HG03280 (cell line): Measurements from ENCODE around the gene RHNO1.
A peak's percentile ranks its signal among the peaks of the same experiment; 100 is the strongest.
"Not testable (repeated sequence)": the region's sequence is repeated elsewhere in the genome, so short reads cannot be mapped to it uniquely, and the experiment has no call there.

Experiments used
- ATAC-seq: cut with Tn5 transposase; IDR thresholded peaks from one replicate; pipeline ENCODE4 v1.9.1; 2021; ENCODE audit warnings: mild to moderate bottlenecking, moderate library complexity; ENCODE audit not compliant: unreplicated experiment

The RHNO1 gene

DNA sequence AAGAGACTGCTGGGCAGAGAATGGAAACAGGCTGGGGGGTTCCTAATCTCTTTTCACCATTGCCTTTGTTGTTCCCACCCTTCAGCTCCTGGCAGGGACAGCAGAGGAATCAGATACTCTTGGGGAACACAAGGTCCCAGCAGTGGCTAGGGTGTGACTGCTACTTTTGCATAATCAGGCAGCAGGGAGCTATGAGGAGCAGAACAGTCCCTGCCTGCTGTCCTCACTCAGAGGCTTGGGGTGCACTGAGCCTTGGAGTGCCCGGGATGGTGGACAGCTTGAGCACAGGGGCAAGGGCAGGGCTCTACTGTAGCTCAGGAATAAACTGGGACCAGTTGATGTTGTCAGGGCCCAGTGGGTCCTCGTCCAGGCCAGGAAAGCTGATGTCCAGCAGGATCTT, 18.7 kb upstream of the RHNO1 start:
- ATAC-seq, result no peak

DNA sequence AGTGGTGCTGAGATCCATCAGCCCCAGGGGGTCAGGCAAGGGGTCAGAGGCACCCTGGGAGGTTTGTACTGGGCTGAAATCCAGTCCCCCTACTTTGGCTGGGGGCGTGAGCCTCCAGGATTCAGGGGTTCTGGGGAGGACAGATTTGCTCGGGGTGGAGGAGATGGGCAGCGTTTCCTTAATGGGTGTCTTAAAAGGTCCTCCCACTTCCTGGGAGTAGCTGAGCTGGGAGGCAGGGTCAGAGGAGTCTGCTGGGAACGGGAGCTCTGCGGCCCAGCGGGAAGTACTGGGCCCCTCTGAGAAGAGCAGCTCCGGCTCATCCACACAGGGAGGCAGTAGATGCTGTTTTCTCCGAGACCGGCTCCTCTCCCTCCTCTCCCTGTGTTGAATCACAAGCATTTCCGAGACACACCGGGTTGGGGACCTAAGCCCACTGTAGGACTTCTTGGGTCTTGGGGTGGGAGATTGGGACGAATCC, 18.0 kb upstream of the RHNO1 start:
- ATAC-seq, result no peak

DNA sequence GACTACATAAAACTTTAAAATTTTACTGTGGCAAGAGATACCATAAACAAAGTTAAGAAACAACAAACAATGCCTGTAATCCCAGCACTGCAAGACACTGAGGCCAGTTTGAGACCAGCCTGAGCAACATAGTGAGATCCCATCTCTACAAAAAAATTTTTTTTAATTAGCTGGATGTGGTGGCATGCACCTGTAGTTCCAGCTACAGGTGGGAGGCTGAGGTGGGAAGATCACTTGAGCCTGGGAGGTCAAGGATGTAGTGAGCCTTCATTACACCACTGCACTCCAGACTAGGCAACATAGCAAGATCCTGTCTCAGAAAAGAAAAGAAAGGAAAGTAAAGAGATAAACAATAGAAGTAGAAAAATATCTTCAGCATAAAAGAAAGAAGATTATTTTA, 16.9 kb upstream of the RHNO1 start:
- ATAC-seq, result no peak

DNA sequence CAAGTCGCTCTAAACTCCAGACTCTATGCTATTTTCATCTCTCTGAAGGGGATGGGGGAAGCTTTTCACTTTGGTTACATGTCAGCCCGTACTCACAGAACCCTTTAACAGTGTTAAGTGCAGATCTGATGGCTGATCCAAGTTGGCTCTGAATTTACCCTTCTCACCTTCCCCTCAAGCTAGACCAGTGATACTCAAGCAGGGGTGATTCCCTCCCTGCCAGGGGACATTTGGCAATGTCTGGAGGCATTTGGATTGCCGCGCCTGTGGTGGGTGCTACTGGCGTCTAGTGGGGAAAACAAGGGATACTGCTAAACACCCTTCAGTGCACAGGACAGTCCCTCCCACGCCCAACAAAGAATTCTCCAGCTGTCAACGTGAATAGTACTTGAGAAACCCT, 14.1 kb upstream of the RHNO1 start:
- ATAC-seq, result no peak

DNA sequence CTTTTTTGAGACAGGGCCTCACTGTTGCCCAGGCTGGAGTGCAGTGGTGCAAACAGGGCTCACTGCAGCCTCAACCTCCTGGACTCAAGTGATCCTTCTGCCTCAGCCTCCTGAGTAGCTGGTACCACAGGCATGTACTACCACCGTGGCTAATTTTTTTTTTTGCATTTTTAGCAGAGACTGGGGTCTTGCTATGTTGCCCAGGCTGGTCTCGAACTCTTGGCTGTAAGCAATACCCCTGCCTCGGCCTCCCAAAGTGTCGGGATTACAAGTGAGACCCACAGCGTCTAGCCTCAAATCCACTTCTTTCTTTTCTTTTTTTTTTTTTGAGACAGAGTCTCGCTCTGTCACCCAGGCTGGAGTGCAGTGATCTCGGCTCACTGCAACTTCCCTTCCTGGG, 13.6 kb upstream of the RHNO1 start:
- ATAC-seq, result not testable (repeated sequence)

DNA sequence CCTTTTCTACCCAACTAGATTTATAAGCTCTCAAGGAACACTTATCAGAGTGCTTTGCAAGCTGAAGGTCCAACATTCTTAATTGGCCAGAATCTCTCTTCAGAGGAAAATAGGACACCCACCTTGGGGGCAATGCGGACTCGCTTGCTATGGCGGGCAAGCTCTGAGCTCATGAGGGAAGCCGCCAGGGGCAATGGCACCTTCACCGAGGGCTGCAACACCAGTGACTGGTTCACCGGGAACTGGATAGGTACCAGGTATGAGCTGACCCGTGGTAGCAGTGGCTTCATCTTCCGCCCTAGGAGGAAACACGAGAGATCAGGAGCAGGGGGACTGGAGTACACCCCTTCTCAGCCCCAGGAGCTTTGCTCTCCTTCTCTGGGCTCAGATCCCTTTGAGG, 12.8 kb upstream of the RHNO1 start:
- no peak for ATAC-seq

DNA sequence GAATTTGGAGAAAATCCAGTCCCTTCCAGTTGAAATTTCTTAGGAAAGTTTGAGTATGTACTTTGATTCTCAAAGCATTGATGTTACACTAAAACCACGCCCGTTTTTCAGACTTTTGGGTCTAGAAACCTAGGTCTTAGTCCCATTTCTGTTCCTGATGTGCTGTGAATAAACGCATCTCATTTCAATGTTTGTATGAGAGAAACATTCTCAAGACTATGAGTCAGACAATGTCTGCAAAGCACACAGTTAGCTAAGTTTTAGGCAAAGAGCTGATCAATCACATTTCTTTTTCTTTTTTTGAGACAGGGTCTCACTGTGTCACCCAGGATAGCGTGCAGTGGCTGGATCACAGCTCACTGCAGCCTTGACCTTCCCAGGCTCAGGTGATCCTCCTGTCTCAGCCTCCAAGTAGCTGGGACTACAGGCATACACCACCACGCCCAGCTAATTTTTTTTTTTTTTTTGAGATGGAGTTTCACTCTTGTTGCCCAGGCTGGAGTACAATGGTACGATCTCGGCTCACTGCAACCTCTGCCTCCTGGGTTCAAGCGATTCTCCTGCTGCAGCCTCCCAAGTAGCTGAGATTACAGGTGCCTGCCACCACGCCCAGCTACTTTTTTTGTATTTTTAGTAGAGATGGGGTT, 7.9 kb upstream of the RHNO1 start:
- not testable (repeated sequence) for ATAC-seq

DNA sequence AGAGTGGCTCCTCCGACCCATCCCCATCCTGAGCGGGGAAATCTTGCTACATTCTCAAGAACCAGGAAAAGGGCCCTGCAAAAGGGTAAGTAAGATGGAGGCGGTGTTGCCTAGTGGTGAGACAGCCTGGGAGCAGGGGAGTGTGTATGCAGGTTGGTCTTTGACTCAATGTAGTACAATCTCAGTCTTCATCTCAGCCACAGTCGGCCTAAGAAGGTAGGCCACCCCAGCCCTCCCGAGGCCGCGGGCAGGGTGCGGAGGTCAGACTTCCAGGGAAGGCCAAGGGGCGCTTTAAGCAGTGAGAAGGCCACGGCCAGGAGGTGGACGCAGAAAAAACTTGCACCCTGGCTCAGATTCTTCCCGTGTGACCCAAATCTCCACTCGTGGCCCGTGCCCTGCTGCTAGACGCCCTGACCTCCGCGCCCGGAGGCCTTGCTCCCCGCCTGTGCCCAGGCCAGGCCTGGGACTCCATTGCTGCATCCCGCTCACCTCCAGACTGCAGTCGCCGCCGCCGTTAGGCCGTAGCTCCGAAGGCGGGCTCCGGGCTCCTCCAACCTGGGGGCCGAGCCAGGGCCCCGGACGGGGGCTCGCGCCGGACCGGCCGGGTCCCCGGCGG, 484 bp upstream of the RHNO1 start:
- ATAC-seq, result peak; percentile 15

DNA sequence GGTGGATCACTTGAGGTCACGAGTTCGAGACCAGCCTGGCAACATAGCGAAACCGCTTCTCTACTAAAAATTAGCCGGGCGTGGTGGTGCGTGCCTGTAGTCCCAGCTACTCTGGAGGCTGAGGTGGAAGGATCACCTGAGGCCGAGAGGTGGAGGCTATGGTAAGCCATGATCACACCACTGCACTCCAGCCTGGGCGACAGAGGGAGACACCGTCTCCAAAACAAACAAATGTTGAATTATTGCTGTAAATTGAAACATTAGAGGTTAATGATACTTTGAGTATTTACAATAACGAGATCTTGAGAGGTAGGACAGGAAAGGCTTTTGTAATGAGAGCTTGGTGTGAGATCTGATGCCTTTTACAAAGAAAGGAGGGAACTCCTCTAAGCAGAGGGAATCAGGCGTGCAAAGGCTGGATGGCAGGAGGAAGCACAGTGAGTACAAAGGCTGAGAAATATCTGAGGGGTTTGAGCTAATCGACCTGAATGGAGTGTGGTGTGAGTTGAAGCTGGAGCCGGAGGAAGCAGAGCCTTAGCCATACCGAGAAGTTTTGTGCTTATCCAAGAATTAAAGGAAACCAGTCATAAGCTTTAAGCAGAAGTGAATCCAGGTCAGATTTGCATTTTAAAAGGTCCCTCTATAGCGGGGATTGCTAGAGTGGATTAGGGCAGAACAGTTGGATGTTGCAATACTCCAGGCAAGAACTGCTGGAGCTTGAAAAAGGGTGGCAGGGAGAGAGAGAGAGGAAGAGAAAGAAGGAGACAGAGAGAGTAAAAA, 1.1 kb downstream of the RHNO1 start:
- ATAC-seq, result no peak

DNA sequence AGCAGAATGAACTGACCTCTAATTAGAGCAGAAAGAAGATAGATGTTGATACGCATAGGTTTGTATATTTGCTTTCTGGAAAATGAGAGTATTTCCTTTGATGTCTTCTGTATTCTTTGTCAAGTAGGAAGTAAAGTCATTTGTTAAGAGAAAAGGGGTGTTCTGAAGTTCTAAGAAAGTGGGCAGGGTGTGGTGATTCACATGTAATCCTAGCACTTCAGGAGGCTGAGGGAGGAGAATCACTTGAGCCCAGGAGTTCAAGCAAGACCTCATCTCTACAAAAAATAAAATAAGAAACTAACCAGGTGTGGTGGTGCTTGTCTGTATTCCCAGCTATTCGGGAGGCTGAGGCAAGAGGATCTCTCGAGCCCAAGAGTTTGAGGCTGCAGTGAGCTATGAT, 2.8 kb downstream of the RHNO1 start:
- no peak for ATAC-seq

DNA sequence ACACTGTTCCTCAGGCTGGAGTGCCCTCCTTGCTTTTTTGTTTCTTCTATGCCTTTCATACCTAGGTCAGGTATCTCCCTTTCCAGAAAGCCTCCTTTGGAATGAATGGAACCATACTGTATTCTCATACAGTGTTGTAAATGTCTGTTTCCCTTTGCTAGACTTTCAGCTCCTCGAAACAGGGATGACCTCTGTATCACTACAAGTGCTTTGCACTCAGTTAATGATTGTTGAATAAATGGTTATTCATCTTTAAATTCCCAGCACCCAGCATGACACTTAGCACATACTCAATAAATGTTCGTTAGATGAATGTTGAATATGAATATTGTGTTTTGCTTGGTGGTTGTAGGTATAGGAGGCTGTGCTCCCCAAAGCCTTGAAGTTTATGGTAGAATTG, 7.8 kb downstream of the RHNO1 start:
- ATAC-seq, result no peak

DNA sequence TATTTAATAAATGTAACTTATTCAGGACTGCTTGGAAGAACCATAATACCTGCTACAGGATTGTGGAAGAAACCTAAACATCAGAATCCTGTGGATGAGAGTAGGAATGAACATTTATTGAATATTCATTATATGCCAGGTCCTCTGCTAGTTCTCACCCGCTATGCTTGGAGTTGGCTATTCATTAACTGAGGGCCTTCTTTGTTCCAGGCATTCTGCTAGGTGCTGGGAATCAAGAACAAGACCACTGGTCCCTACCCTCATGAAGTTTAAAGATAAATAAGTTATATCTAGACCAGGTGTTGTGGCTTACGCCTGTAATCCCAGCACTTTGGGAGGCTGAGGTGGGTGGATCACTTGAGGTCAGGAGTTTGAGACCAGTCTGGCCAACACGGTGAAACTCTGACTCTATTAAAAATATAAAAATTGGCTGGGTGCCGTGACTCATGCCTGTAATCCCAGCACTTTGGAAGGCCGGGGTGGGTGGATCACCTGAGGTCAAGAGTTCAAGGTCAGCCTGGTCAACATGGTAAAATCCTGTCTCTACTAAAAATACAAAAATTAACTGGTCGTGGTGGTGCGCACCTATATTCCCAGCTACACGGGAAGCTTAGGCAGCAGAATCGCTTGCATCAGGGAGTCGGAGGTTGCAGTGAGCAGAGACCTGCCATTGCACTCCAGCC, 9.9 kb downstream of the RHNO1 start:
- ATAC-seq, result no peak

DNA sequence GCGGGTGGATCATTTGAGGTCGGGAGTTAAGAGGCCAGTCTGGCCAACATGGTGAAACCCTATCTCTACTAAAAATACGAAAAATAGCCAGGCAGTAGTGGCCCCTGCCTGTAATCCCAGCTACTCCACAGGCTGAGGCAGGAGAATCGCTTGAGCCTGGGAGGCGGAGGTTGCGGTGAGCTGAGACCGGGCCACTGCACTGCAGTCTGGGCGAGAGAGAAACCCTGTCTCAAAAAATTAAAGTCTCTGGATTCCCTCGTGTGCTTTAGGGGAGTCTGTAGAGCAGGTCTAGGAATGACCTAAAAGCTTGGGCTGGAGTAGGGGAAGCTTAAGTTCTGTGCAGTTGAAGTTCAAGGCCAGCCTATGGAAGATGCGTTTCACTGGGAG, 13.0 kb downstream of the RHNO1 start:
- no peak for ATAC-seq

DNA sequence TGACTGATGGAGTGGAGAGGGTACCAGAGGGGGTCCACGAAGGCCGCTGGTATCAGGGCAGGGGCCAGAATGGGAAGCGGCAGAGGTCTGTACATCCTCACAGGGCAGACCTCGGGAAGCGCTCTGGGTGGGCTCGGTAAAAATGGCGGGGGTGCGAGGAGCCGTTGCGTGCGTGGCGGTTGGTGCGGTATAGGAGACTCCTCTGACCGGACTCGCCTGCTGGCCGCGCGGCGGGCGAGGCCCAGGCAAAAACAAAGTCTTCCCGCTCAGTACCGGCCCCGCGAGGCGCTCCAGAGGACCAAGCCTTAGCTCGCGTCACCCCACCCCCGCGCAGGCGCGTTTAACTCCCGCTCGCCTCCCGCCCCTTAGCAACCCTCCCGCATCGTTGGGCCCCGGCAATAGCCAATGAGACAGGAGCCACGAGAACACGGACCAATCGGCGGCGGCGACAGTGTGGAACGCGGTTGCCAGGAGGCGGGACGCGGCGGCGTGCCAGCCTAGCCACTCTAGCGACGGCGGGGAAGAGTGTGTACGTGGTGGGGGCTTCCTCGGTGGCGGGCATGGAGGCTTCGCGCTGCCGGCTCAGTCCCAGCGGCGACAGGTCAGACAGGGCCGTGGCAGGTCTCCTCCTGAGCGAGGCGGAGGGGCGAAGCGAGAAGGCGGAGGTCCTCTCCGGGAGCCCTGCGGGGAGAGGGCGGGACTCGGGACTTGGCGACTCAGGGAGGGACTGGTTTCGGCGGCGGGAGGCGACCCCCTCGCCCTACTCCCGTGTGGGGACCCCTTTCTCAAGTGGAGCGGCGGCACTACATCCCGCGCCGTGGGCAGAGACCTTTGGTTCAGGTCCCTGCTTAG, 13.6 kb downstream of the RHNO1 start, which contains the start of gene TULP3:
TSS of gene TULP3 (plus strand) at position 504 of the 852 bp plus-strand sequence. CDS start at position 561, 57 bp downstream.
- peak; percentile 97 for ATAC-seq

DNA sequence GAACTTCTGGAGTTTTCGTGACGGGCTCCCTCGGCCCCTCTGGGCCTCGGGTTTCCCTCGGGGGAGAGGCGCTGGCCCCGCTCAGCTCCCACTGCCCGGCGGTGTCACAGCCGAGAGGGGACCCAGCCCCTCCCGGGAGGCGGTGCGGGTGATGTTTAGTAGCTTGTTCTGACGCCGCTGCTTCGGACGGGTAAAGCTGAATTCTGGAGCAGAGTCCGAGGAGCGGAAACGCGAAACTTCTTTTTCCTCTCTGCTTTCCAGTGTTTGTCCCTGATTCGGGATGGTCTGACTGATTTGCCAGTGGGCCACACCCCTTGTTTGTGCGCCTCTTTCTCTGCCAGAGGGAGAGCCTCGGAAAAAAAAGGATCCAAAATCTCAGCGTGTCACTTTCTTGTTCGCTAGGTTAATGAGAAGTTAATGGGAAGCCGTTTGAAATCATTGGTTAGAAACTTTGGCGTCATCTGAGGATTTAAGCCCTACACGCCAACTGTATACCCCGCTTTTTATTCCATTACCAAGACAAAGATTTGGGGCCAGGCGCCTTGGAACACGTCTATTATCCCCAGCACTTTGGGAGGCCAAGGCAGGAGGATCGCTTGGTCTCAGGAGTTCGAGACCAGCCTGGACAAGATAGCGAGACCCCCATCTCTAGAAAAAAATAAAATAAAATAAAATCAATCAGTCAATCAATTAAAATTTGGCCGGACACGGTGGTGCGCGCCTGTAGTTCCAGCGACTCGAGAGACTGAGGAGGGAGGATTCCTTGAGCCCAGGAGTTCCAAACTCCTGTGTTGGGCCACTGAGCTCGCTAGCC, 14.4 kb downstream of the RHNO1 start:
- ATAC-seq, result peak; percentile 20

DNA sequence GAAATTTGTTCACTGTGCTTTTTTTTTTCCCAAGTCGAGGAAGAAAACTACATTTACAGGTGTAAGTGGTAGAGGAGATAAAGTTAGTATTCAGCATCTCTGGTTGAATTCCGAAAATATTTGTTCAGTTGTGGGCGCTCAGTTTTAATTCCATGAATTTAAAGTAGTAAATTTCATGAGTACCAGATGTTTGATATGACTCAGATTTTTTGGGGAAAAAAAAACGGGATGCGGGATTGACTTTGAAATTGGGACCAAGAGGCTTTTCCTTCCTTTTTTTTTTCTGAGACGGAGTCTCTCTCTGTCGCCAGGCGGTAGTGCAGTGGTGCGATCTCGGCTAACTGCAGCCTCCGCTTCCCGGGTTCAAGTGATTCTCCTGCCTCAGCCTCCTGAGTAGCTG, 15.2 kb downstream of the RHNO1 start:
- ATAC-seq, result no peak

DNA sequence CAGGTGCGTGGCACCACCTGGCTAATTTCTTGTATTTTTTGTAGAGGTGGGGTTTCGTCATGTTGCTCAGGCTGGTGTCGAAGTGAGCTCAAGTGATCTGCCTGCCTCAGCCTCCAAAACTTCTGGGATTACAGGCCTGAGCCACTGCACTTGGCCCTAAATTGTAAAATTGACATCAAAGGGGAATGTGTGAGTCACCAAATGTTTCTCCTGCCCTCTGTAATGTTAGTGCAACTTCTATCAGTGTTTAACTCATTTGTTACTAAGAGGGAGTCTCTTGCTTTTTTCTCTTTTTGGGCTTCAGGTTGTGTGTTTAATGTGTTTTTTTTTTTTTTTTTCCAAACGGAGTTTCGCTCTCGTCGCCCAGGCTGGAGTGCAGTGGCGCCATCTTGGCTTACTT, 16.0 kb downstream of the RHNO1 start:
- no peak for ATAC-seq

DNA sequence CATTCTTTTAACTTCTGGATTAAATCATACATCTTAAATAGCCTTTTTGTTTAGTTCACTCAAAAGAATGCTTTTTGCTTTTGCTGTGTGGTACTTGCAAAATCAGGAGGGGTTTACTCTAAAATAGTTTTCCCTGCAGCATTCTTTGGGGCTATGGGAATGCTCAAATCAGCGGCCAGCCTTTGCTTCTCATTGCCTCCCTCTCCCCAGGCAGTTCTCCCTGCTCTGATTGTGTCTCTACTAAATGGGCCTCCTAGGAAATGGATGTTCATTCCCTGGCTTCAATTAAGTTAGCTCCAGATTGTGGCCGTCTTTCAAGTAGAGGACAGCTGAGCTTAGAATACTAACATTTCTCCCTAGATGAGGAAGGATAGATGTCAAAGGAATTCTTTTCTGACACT, 18.0 kb downstream of the RHNO1 start:
- no peak for ATAC-seq

DNA sequence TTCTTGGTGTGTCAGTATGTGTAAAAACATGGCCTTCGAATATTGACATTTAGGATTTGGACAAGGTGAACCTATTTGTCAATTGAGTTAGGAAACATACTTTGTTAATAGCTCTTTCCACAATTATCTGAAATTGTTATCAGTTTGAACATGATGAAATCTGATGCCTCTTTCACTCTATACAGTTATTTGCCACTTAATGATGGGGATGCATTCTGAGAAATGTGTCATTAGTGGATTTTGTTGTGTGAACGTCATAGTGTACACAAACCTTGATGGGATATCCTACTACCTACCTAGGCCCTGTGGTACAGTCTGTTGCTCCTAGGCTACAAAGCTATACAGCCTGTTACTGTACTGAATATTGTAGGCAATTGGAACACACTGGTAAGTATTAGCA, 18.5 kb downstream of the RHNO1 start:
- no peak for ATAC-seq

DNA sequence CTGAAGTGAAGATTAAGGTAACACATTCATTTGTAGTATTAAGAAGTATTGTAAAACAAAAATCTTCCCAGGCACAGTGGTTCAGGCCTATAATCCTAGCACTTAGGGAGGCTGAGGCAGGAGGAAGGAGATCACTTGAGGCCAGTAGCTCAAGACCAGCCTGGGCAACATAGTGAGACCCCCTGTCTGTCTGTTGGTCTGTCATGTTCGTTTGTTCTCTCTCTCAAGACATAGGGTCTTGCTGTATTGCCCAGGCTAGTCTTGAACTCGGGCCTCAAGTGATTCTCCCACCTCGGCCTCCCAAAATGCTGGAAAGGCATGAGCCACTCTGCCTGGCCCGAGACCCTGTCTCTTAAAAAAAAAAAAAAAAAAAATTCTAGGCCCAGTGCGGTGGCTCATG, 20.4 kb downstream of the RHNO1 start:
- no peak for ATAC-seq
